Common myeloid progenitor, CD34-positive (primary cell): ENCODE data around the gene TMEM238.
"Not testable (repeated sequence)": the region's sequence is repeated elsewhere in the genome, so short reads cannot be mapped to it uniquely, and the experiment has no call there.

ENCODE experiments used
- CTCF ChIA-PET: fragments of 350-600 bp; sonication (Branson Sonifier 250); formaldehyde crosslinking; loops from one replicate; lab custom pipeline; 2021; ENCODE audit warnings: antibody characterized with exemption; lab: Charles Lee
- POLR2A ChIA-PET: fragments of 350-600 bp; sonication (Branson Sonifier 250); formaldehyde crosslinking; loops from one replicate; lab custom pipeline; 2021; ENCODE audit warnings: antibody characterized with exemption; lab: Charles Lee
- DNase-seq, 3 donors: peaks; one replicate each; pipeline versions ENCODE4 v3.0.0 to v3.0.0-alpha.2; 2013
- H3K27ac ChIP-seq, 2 experiments: 1 replicate in 1 of 2; 2 replicates in 1 of 2; pipeline ENCODE4 v1.7.0; 2013; ENCODE audit warnings: inconsistent platforms in 2 of 2, low read length in 2 of 2, mild to moderate bottlenecking in 2 of 2, low read depth in 1 of 2, moderate library complexity in 1 of 2; ENCODE audit not compliant: severe bottlenecking in 2 of 2, insufficient read depth in 1 of 2, poor library complexity in 1 of 2
- H3K27me3 ChIP-seq, 5 experiments: replicated peaks in 2 of 5; 1 replicate in 3 of 5; 2 replicates in 2 of 5; pipeline versions ENCODE4 v1.6.1 to v1.7.0; 2013; ENCODE audit warnings: low read length in 4 of 5, mild to moderate bottlenecking in 2 of 5, moderate library complexity in 2 of 5, inconsistent platforms in 1 of 5; ENCODE audit not compliant: insufficient read depth in 5 of 5, control insufficient read depth in 4 of 5
- H3K36me3 ChIP-seq, 4 experiments: 1 replicate in 2 of 4; 2 replicates in 2 of 4; pipeline versions ENCODE4 v1.6.1 to v1.7.0; 2013; ENCODE audit warnings: low read length in 3 of 4, control low read depth in 1 of 4, mild to moderate bottlenecking in 1 of 4; ENCODE audit not compliant: control insufficient read depth in 4 of 4, insufficient read depth in 4 of 4
- H3K4me1 ChIP-seq, 4 experiments: 1 replicate in 3 of 4; 2 replicates in 1 of 4; pipeline versions ENCODE4 v1.6.1 to v1.7.1; 2013; ENCODE audit warnings: low read length in 3 of 4, mild to moderate bottlenecking in 3 of 4, control low read depth in 1 of 4, inconsistent platforms in 1 of 4, moderate library complexity in 1 of 4; ENCODE audit not compliant: control insufficient read depth in 4 of 4, insufficient read depth in 4 of 4; ENCODE audit errors: control extremely low read depth in 1 of 4
- H3K4me3 ChIP-seq, 7 experiments: 1 replicate in 4 of 7; 2 replicates in 3 of 7; pipeline versions ENCODE4 v1.5.1 to v1.7.0; 2013; ENCODE audit warnings: mild to moderate bottlenecking in 7 of 7, low read length in 6 of 7, moderate library complexity in 6 of 7, inconsistent platforms in 2 of 7, low read depth in 2 of 7, control low read depth in 1 of 7; ENCODE audit not compliant: insufficient read depth in 4 of 7, control insufficient read depth in 1 of 7; ENCODE audit errors: extremely low read depth in 1 of 7
- H3K9me3 ChIP-seq, 5 experiments: 1 replicate in 4 of 5; 2 replicates in 1 of 5; pipeline versions ENCODE4 v1.6.1 to v1.7.1; 2013; ENCODE audit warnings: low read length in 4 of 5, mild to moderate bottlenecking in 2 of 5, inconsistent platforms in 1 of 5, low read depth in 1 of 5, moderate library complexity in 1 of 5; ENCODE audit not compliant: control insufficient read depth in 4 of 5, insufficient read depth in 2 of 5; ENCODE audit errors: control extremely low read depth in 1 of 5
- WGBS: methylation state at CpG from one replicate; pipeline ENCODE4 v1.1.5; 2013; ENCODE audit not compliant: insufficient coverage; 5-methylcytosine and 5-hydroxymethylcytosine counted together

TMEM238 gene

GRCh38 chr19:55339889-55340783 lies 44.0 kb downstream of the TMEM238 start:
- Histone ChIP-seq H3K27ac (peak overlapping the region; percentile 81 to 91), H3K4me3 (peak overlapping the region; percentile 48 to 85 (median 81)), H3K4me1 (peaks cover 0 to 27% (median 25%) of the 10 kb centered on the region in 4 experiments), H3K9me3 (no peaks in the 10 kb centered on the region), H3K36me3 (peaks cover 2 to 23% (median 14%) of the 10 kb centered on the region in 4 experiments), H3K27me3 (no peaks in the 10 kb centered on the region)
- 3% methylated on average over 36 of the region's 44 CpGs for WGBS
- peak in 2 of 3 donors; percentile 9 to 30 for DNase-seq
- CTCF ChIA-PET: interaction anchor here (0.7 to 1.8 kb wide), 11 partner anchors 10 to 79 kb away, joined by 3 to 19 read pairs (median 4); partner anchors contain the start of gene TMEM238
- POLR2A ChIA-PET: interaction anchor here (0.6 to 1.8 kb wide), 8 partner anchors 15 to 84 kb away, joined by 5 to 15 read pairs (median 8); partner anchors contain the start of genes PPP6R1, RPL28, TMEM150B and TMEM238

- no peaks in the 10 kb centered on the region for H3K27me3 ChIP-seq
- H3K4me3 ChIP-seq: peak within 1 kb of the TSS; percentile 55 to 85 (median 81)
- DNase-seq: peak; percentile 100
- H3K36me3 ChIP-seq: peaks cover 2 to 22% (median 9%) of the 10 kb centered on the region in 4 experiments
- H3K4me1 ChIP-seq: peaks cover 0 to 27% (median 25%) of the 10 kb centered on the region in 4 experiments
- ChIA-PET POLR2A (interaction anchor here (0.6 to 1.8 kb wide), 13 partner anchors 9 to 135 kb away, joined by 3 to 15 read pairs (median 6); partner anchors contain the start of genes PPP6R1, RPL28, TMEM150B and TMEM238), CTCF (interaction anchor here (0.7 to 1.8 kb wide), 13 partner anchors 11 to 80 kb away, joined by 3 to 19 read pairs (median 4); partner anchors contain the start of gene TMEM238)
- no peaks in the 10 kb centered on the region for H3K9me3 ChIP-seq
- peak within 1 kb of the TSS; percentile 99 to 100 for H3K27ac ChIP-seq
- WGBS: under 1% methylated on average over 51 of the region's 63 CpGs
Measured at GRCh38 chr19:55339105-55339888, 44.8 kb downstream of the TMEM238 start, which contains the start of gene KMT5C. Gene KMT5C (plus strand): TSS chr19:55339876. CDS start chr19:55341937, 2,061 bp downstream.

GRCh38 chr19:55336101-55336500 lies 48.0 kb downstream of the TMEM238 start:
- Histone ChIP-seq H3K4me3 (no peak overlapping the region), H3K36me3 (no peaks in the 10 kb centered on the region), H3K27ac (no peak overlapping the region), H3K9me3 (no peaks in the 10 kb centered on the region), H3K4me1 (peaks cover 0 to 23% (median 18%) of the 10 kb centered on the region in 4 experiments), H3K27me3 (no peaks in the 10 kb centered on the region)
- 98% methylated on average over 7 of the region's 7 CpGs for WGBS
- ChIA-PET CTCF (interaction anchor here (0.9 kb wide), 1 partner anchor 44 kb away, joined by 5 read pairs; no protein-coding TSS in a partner anchor), POLR2A (interaction anchor here (0.6 to 0.9 kb wide), 2 partner anchors 9 to 58 kb away, joined by 3 read pairs; no protein-coding TSS in a partner anchor)
- DNase-seq: no peak

GRCh38 chr19:55333870-55334269 lies 50.2 kb downstream of the TMEM238 start:
- no peaks in the 10 kb centered on the region for H3K36me3 ChIP-seq
- DNase-seq: no peak
- H3K4me3 ChIP-seq: no peak overlapping the region
- 100% methylated on average over 9 of the region's 11 CpGs for WGBS
- no peaks in the 10 kb centered on the region for H3K9me3 ChIP-seq
- H3K27ac ChIP-seq: no peak overlapping the region
- peaks cover 0 to 10% (median 7%) of the 10 kb centered on the region in 4 experiments for H3K4me1 ChIP-seq
- POLR2A ChIA-PET: no interaction called here
- CTCF ChIA-PET: no interaction called here
- H3K27me3 ChIP-seq: no peaks in the 10 kb centered on the region

- H3K27me3 ChIP-seq, CTCF ChIA-PET, H3K27ac ChIP-seq, H3K36me3 ChIP-seq, H3K9me3 ChIP-seq, H3K4me3 ChIP-seq, DNase-seq: not testable (repeated sequence)
- H3K4me1 ChIP-seq: peaks cover 0 to 11% (median 10%) of the 10 kb centered on the region in 4 experiments
- 87% methylated on average over 4 of the region's 6 CpGs for WGBS
- POLR2A ChIA-PET: interaction anchor here (0.8 kb wide), 1 partner anchor 54 kb away, joined by 4 read pairs; no protein-coding TSS in a partner anchor
Measured at GRCh38 chr19:55329791-55330190, 54.3 kb downstream of the TMEM238 start.
